Erythroblast (primary cell): ENCODE data around the gene TMEM45B.

ENCODE experiments used
- GATA1 ChIP-seq: IDR thresholded peaks from 2 replicates; pipeline ENCODE4 v1.6.1; 2011; ENCODE audit warnings: low read depth, mild to moderate bottlenecking, control low read depth, low read length, moderate library complexity
- POLR2A ChIP-seq: IDR thresholded peaks from 2 replicates; pipeline ENCODE4 v1.6.1; 2011; ENCODE audit warnings: mild to moderate bottlenecking, low read length

DNA sequence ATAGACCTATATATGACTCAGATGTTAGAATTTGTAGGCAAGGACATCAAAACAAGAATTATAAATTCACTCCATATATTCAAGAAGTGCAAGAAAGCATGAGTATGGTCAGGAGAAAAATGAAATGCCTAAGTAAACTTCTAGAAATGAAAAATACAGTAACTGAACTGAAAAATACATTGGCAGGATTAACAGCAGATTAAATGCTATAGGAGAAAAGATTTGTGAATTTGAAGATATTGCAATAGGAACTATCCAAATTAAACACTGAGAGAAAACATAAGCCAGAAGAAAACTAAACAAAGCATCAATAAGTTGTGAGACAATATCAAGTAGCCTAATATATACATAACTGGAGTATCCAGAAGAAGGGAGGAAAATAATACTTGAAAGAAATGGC, 46.6 kb upstream of the TMEM45B start:
- TF ChIP-seq POLR2A (no peak), GATA1 (no peak)
